ENCODE data around the gene RARS2.
"Not testable (repeated sequence)": the region's sequence is repeated elsewhere in the genome, so short reads cannot be mapped to it uniquely, and the experiment has no call there.

Gene RARS2

GRCh38 chr6:87589693-87590416 lies at the start of gene RARS2, which contains the start of gene ORC3:
TSS of gene RARS2 (minus strand) at chr6:87589987. CDS start at chr6:87589957, 30 bp downstream.
TSS of gene ORC3 (plus strand) at chr6:87590135. CDS start at chr6:87590169, 34 bp downstream.
- DNase-seq (ENCODE audit: low read depth), result peak; percentile 86

GRCh38 chr6:87639373-87639772 lies 49.6 kb upstream of the RARS2 start:
- no peak for DNase-seq (ENCODE audit: low read depth)

- no peak for DNase-seq (ENCODE audit: low read depth)
Observed at GRCh38 chr6:87637106-87637505, 47.3 kb upstream of the RARS2 start.

- DNase-seq (ENCODE audit: low read depth), result no peak
Observed at GRCh38 chr6:87636315-87636714, 46.5 kb upstream of the RARS2 start.

GRCh38 chr6:87633851-87634250 lies 44.1 kb upstream of the RARS2 start:
- no peak for DNase-seq (ENCODE audit: low read depth)

- no peak for DNase-seq (ENCODE audit: low read depth)
Observed at GRCh38 chr6:87630746-87631145, 41.0 kb upstream of the RARS2 start.

GRCh38 chr6:87628881-87629280 lies 39.1 kb upstream of the RARS2 start:
- DNase-seq (ENCODE audit: low read depth), result no peak

GRCh38 chr6:87628424-87628823 lies 38.6 kb upstream of the RARS2 start:
- DNase-seq (ENCODE audit: low read depth), result no peak

- no peak for DNase-seq (ENCODE audit: low read depth)
Observed at GRCh38 chr6:87623248-87623647, 33.5 kb upstream of the RARS2 start.

GRCh38 chr6:87618531-87618930 lies 28.7 kb upstream of the RARS2 start:
- no peak for DNase-seq (ENCODE audit: low read depth)

- no peak for DNase-seq (ENCODE audit: low read depth)
Observed at GRCh38 chr6:87617405-87617804, 27.6 kb upstream of the RARS2 start.

GRCh38 chr6:87613018-87613417 lies 23.2 kb upstream of the RARS2 start:
- not testable (repeated sequence) for DNase-seq (ENCODE audit: low read depth)

- no peak for DNase-seq (ENCODE audit: low read depth)
Observed at GRCh38 chr6:87608802-87609201, 19.0 kb upstream of the RARS2 start.

GRCh38 chr6:87606199-87606598 lies 16.4 kb upstream of the RARS2 start:
- no peak for DNase-seq (ENCODE audit: low read depth)

GRCh38 chr6:87600576-87600975 lies 10.8 kb upstream of the RARS2 start:
- no peak for DNase-seq (ENCODE audit: low read depth)

GRCh38 chr6:87590990-87591389 lies 1.2 kb upstream of the RARS2 start:
- no peak for DNase-seq (ENCODE audit: low read depth)

GRCh38 chr6:87590417-87590880 lies 662 bp upstream of the RARS2 start:
- no peak for DNase-seq (ENCODE audit: low read depth)

- DNase-seq (ENCODE audit: low read depth), result no peak
Observed at GRCh38 chr6:87588756-87589407, 905 bp downstream of the RARS2 start.

- DNase-seq (ENCODE audit: low read depth), result no peak
Observed at GRCh38 chr6:87586371-87587077, 3.3 kb downstream of the RARS2 start.

GRCh38 chr6:87583822-87584221 lies 6.0 kb downstream of the RARS2 start:
- no peak for DNase-seq (ENCODE audit: low read depth)

GRCh38 chr6:87575423-87575822 lies 14.4 kb downstream of the RARS2 start:
- no peak for DNase-seq (ENCODE audit: low read depth)

- DNase-seq (ENCODE audit: low read depth), result no peak
Observed at GRCh38 chr6:87574237-87574804, 15.5 kb downstream of the RARS2 start.

Data from stimulated activated CD4-positive, alpha-beta T cell treated with anti-CD3 and anti-CD28 coated beads, Interleukin-2, amount 100 ng/mL, for 4 hours (primary cell).